PC-3 (cell line): ENCODE results near the gene APOO. TPM values are rescaled to one million over a fixed set of nuclear protein-coding genes. Genes with fewer than 3 reads are reported as not detected.
A peak's percentile ranks its signal among the peaks of the same experiment; 100 is the strongest.

ENCODE experiments used
- ATAC-seq: fragments of 200-7000 bp; cut with Tn5 transposase; 2 replicates; pipeline ENCODE4 v1.9.1; 2020; ENCODE audit warnings: mild to moderate bottlenecking, moderate library complexity
- BruUV-seq: library from RNA; stranded (reverse); fragments of 400-500 nt; replicated peaks from 2 replicates; lab custom pipeline; 2021; lab: Mats Ljungman, UMichigan
- CTCF ChIA-PET: fragments of 300-600 bp; sonication (Branson Sonifier 250); formaldehyde crosslinking; loops from one replicate; lab custom pipeline; 2022; ENCODE audit warnings: antibody characterized with exemption; lab: Charles Lee
- POLR2A ChIA-PET: fragments of 300-600 bp; sonication (Branson Sonifier 250); formaldehyde crosslinking; loops from one replicate; lab custom pipeline; 2022; ENCODE audit warnings: antibody characterized with exemption; ENCODE audit not compliant: unreplicated experiment; lab: Charles Lee
- DNase-seq: peaks from one replicate; pipeline ENCODE4 v3.0.0-alpha.2; 2015
- H2AFZ ChIP-seq: fragments of 300-600 bp; sonication (generic); 2 replicates; pipeline ENCODE4 v1.6.0; 2016; ENCODE audit warnings: antibody characterized with exemption, low read length
- H3F3A ChIP-seq: fragments of 300-600 bp; sonication (generic); one replicate; pipeline ENCODE4 v1.6.0; 2017; ENCODE audit warnings: antibody characterized with exemption, low read length, control low read depth, mild to moderate bottlenecking; ENCODE audit not compliant: unreplicated experiment
- H3K27ac ChIP-seq: fragments of 300-600 bp; sonication (generic); 2 replicates; pipeline ENCODE4 v1.5.1; 2016; ENCODE audit warnings: mild to moderate bottlenecking, low read length
- H3K27me3 ChIP-seq: fragments of 300-600 bp; sonication (generic); 2 replicates; pipeline ENCODE4 v1.6.1; 2016; ENCODE audit warnings: low read length, mixed read lengths
- H3K36me3 ChIP-seq: fragments of 300-600 bp; sonication (generic); 2 replicates; pipeline ENCODE4 v1.6.1; 2016; ENCODE audit warnings: low read depth, mixed run types, low read length, mixed read lengths
- H3K4me1 ChIP-seq: fragments of 300-600 bp; sonication (generic); 2 replicates; pipeline ENCODE4 v1.5.1; 2016; ENCODE audit warnings: low read length; ENCODE audit not compliant: insufficient read depth
- H3K4me2 ChIP-seq: fragments of 300-600 bp; sonication (generic); 2 replicates; pipeline ENCODE4 v1.6.0; 2016; ENCODE audit warnings: low read length
- H3K4me3 ChIP-seq: fragments of 300-600 bp; sonication (generic); 2 replicates; pipeline ENCODE4 v1.5.1; 2016; ENCODE audit warnings: mild to moderate bottlenecking, low read length, mixed read lengths
- H3K79me2 ChIP-seq: fragments of 300-600 bp; sonication (generic); 2 replicates; pipeline ENCODE4 v1.6.1; 2017; ENCODE audit warnings: low read length, mixed read lengths
- H3K9ac ChIP-seq: fragments of 300-600 bp; sonication (generic); 2 replicates; pipeline ENCODE4 v1.6.0; 2016; ENCODE audit warnings: mild to moderate bottlenecking, low read length
- H3K9me2 ChIP-seq: fragments of 300-600 bp; sonication (generic); replicated peaks from 2 replicates; pipeline ENCODE4 v1.6.1; 2016; ENCODE audit warnings: mixed run types, low read length, mixed read lengths
- H3K9me3 ChIP-seq: fragments of 300-600 bp; sonication (generic); 2 replicates; pipeline ENCODE4 v1.6.1; 2016; ENCODE audit warnings: low read length, mixed read lengths
- H4K20me1 ChIP-seq: fragments of 300-600 bp; sonication (generic); 2 replicates; pipeline ENCODE4 v1.6.1; 2016; ENCODE audit warnings: low read length, mixed read lengths
- EZH2 ChIP-seq: fragments of 300-600 bp; sonication (generic); IDR thresholded peaks from one replicate; pipeline ENCODE4 v1.6.1; 2017; ENCODE audit warnings: antibody characterized with exemption, mild to moderate bottlenecking, low read length; ENCODE audit not compliant: unreplicated experiment
- EZH2phosphoT487 ChIP-seq: fragments of 300-600 bp; sonication (generic); IDR thresholded peaks from 2 replicates; pipeline ENCODE4 v1.6.1; 2018; ENCODE audit warnings: mild to moderate bottlenecking, antibody characterized with exemption, low read length, borderline replicate concordance
- intact Hi-C: fragments of 100-400 bp; cut with micrococcal nuclease; formaldehyde crosslinking; loops from 2 replicates; pipeline ENCODE4 v1.9.0; 2023
- total RNA-seq: library from RNA; depleted of rRNA; stranded (reverse); fragments of >200 nt; gene quantifications from 2 replicates; pipeline ENCODE4 v1.2.3, GENCODE V29; 2014
- TF ChIP-seq, protein P1 (sequence below): fragments of 300-600 bp; sonication (generic); conservative IDR thresholded peaks from 2 replicates; pipeline ENCODE4 v1.5.1; 2017; ENCODE audit warnings: antibody characterized with exemption, low read depth, mild to moderate bottlenecking, low read length

APOO gene
- total RNA-seq, 1 experiment from 2014 or later: 34.0 TPM

- CTCF ChIA-PET: interaction anchor here (1.5 kb wide), 1 partner anchor 119 kb away, joined by 3 read pairs; no protein-coding TSS in a partner anchor
- no peaks in the 10 kb centered on the region for H3K27me3 ChIP-seq
- intact Hi-C loops: loop anchor here (10.0 kb wide), 1 partner anchor 90 kb away; the partner anchor contains the start of gene KLHL15
- peaks cover 8% of the 10 kb centered on the region for H3K4me1 ChIP-seq
- no peak overlapping the region for H3K4me2 ChIP-seq
- POLR2A ChIA-PET: no interaction called here
- ATAC-seq: no peak
- H2AFZ ChIP-seq: no peak overlapping the region
- no peak overlapping the region for H3K27ac ChIP-seq
- no peaks in the 10 kb centered on the region for H3K79me2 ChIP-seq
- no peak for TF ChIP-seq EZH2
- TF ChIP-seq, protein P1, sequence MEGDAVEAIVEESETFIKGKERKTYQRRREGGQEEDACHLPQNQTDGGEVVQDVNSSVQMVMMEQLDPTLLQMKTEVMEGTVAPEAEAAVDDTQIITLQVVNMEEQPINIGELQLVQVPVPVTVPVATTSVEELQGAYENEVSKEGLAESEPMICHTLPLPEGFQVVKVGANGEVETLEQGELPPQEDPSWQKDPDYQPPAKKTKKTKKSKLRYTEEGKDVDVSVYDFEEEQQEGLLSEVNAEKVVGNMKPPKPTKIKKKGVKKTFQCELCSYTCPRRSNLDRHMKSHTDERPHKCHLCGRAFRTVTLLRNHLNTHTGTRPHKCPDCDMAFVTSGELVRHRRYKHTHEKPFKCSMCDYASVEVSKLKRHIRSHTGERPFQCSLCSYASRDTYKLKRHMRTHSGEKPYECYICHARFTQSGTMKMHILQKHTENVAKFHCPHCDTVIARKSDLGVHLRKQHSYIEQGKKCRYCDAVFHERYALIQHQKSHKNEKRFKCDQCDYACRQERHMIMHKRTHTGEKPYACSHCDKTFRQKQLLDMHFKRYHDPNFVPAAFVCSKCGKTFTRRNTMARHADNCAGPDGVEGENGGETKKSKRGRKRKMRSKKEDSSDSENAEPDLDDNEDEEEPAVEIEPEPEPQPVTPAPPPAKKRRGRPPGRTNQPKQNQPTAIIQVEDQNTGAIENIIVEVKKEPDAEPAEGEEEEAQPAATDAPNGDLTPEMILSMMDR: no peak
- no peak for TF ChIP-seq EZH2phosphoT487
- DNase-seq: no peak
- H3K9me2 ChIP-seq: no peaks in the 10 kb centered on the region
- no peaks in the 10 kb centered on the region for H3F3A ChIP-seq
- no TSS peak for BruUV-seq
- H3K9me3 ChIP-seq: no peaks in the 10 kb centered on the region
- no peaks in the 10 kb centered on the region for H4K20me1 ChIP-seq
- no peak overlapping the region for H3K9ac ChIP-seq
- no peak overlapping the region for H3K4me3 ChIP-seq
- H3K36me3 ChIP-seq: no peaks in the 10 kb centered on the region
Observed at GRCh38 chrX:23935106-23935505, 27.4 kb upstream of the APOO start.

DNA sequence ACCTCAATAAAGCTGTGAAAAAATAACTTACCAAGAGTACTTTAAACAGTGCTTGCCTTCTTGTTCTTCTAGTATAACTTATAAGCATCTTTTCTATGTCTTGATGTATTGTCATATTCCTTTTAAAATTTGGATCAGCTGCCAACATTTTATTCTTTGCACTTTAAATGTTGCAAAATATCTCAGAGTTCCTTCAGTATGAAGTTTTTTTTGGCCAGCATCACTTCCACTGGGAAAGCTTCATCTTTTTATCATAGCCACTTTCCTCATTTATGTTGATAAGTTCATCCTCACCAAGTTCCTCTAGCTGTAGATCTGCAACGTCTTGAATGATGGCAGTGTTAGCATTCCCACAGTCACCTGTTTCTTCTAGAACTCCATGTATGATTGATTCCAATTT, 24.3 kb upstream of the APOO start:
- BruUV-seq: no TSS peak
- Histone ChIP-seq H3K4me3 (no peak overlapping the region), H3K9ac (no peak overlapping the region), H3K27ac (no peak overlapping the region), H3K9me2 (no peaks in the 10 kb centered on the region), H3K36me3 (no peaks in the 10 kb centered on the region), H3K79me2 (no peaks in the 10 kb centered on the region), H3K4me1 (peaks cover 8% of the 10 kb centered on the region), H3K4me2 (no peak overlapping the region), H3K9me3 (no peaks in the 10 kb centered on the region), H2AFZ (no peak overlapping the region), H3K27me3 (no peaks in the 10 kb centered on the region), H3F3A (no peaks in the 10 kb centered on the region), H4K20me1 (no peaks in the 10 kb centered on the region)
- intact Hi-C loops: loop anchor here (10.0 kb wide), 1 partner anchor 93 kb away; the partner anchor contains the start of gene KLHL15
- CTCF ChIA-PET: no interaction called here
- POLR2A ChIA-PET: no interaction called here
- DNase-seq (no peak), ATAC-seq (no peak)
- TF ChIP-seq EZH2: no peak
- no peak for TF ChIP-seq EZH2phosphoT487
- TF ChIP-seq, protein P1: no peak

DNA sequence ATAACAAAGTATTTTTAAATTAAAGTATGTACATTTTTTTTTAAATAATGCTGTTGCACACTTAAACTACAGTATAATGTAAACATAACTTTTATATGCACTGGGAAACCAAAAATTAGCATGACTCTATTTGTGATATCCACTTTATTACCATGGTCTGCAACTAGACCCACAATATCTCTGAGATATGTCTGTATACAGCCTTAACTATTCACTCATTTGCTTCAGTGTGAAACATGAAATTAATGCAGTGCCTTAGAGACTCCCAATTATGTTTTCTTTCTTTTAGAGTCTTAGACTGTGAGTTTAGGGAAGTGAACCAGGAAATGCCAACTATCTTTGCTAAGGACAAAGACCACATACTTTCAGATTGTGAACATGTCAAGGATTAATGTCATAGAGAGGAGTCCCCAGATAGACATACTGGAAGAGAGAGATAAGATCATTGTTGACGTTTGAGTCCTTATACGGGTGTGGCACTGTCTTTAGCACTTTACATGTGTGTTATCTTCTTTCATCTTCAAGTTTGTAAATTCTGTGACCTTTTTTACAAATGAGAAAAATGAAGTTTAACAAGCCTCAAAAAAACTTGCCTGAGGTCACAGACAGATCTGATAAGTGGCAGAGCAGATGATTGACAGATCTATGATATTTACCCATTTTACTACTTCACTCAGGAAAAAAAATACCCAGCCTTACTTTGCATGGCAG, 23.3 kb upstream of the APOO start:
- Histone ChIP-seq H3K9me3 (no peaks in the 10 kb centered on the region), H3K27me3 (no peaks in the 10 kb centered on the region), H3K9me2 (no peaks in the 10 kb centered on the region), H3K4me1 (peaks cover 8% of the 10 kb centered on the region), H3F3A (no peaks in the 10 kb centered on the region), H3K4me2 (no peak overlapping the region), H3K9ac (no peak overlapping the region), H3K79me2 (no peaks in the 10 kb centered on the region), H3K27ac (no peak overlapping the region), H2AFZ (no peak overlapping the region), H3K36me3 (no peaks in the 10 kb centered on the region), H4K20me1 (no peaks in the 10 kb centered on the region), H3K4me3 (no peak overlapping the region)
- intact Hi-C loops: loop anchor here (10.0 kb wide), 1 partner anchor 94 kb away; the partner anchor contains the start of gene KLHL15
- ChIA-PET POLR2A (no interaction called here), CTCF (no interaction called here)
- ATAC-seq: peak; percentile 43
- TF ChIP-seq EZH2: no peak
- no TSS peak for BruUV-seq
- DNase-seq: peak; percentile 16
